Stimulated activated CD8-positive, alpha-beta memory T cell treated with anti-CD3 and anti-CD28 coated beads, Interleukin-7, amount 100 ng/mL, for 48 hours (primary cell): ENCODE data around the gene ARID5A.
A peak's percentile ranks its signal among the peaks of the same experiment; 100 is the strongest.

Experiments used
- DNase-seq, 2 donors: peaks; one replicate each; pipeline ENCODE4 v3.0.0-alpha.2; 2020; ENCODE audit warnings: low read depth in 1 of 2; ENCODE audit errors: extremely low read depth in 1 of 2

Gene ARID5A

GRCh38 chr2:96506016-96506906, 30.3 kb upstream of the ARID5A start:
- DNase-seq: no peak

- no peak for DNase-seq
Observed at GRCh38 chr2:96506907-96507240, 29.7 kb upstream of the ARID5A start.

- DNase-seq: peak; percentile 78 to 79
Observed at GRCh38 chr2:96507957-96508520, 28.5 kb upstream of the ARID5A start.

GRCh38 chr2:96508521-96509113, 27.9 kb upstream of the ARID5A start:
- DNase-seq: no peak

- peak; percentile 50 to 67 for DNase-seq
Observed at GRCh38 chr2:96509114-96509846, 27.3 kb upstream of the ARID5A start.

GRCh38 chr2:96509847-96510230, 26.7 kb upstream of the ARID5A start:
- no peak for DNase-seq

GRCh38 chr2:96510931-96511595, 25.5 kb upstream of the ARID5A start:
- DNase-seq: no peak

GRCh38 chr2:96511851-96512250, 24.7 kb upstream of the ARID5A start:
- no peak for DNase-seq

- no peak for DNase-seq
Observed at GRCh38 chr2:96512341-96512740, 24.2 kb upstream of the ARID5A start.

GRCh38 chr2:96514521-96514920, 22.0 kb upstream of the ARID5A start:
- no peak for DNase-seq

- DNase-seq: no peak
Observed at GRCh38 chr2:96517079-96517478, 19.5 kb upstream of the ARID5A start.

GRCh38 chr2:96520231-96520630, 16.3 kb upstream of the ARID5A start:
- DNase-seq: no peak

GRCh38 chr2:96520697-96521096, 15.9 kb upstream of the ARID5A start:
- no peak for DNase-seq

GRCh38 chr2:96521219-96521618, 15.3 kb upstream of the ARID5A start:
- DNase-seq: no peak

- DNase-seq: no peak
Observed at GRCh38 chr2:96522304-96523203, 14.0 kb upstream of the ARID5A start.

GRCh38 chr2:96523659-96524481, 12.7 kb upstream of the ARID5A start:
- DNase-seq: no peak

GRCh38 chr2:96524482-96525210, 11.9 kb upstream of the ARID5A start:
- no peak for DNase-seq

GRCh38 chr2:96525211-96525507, 11.4 kb upstream of the ARID5A start:
- DNase-seq: no peak
